Fibroblast of pulmonary artery (primary cell): ENCODE data around the gene RIMS1.

ENCODE experiments used
- DNase-seq: peaks from one replicate; pipeline ENCODE4 v3.0.0-alpha.2; 2010; ENCODE audit warnings: low read depth
- H3K4me3 ChIP-seq: replicated peaks from 2 replicates; pipeline ENCODE4 v1.5.1; 2011; ENCODE audit warnings: low read depth, mild to moderate bottlenecking, control low read depth, low read length, moderate library complexity
- TF ChIP-seq, protein P1 (sequence below): IDR thresholded peaks from 2 replicates; pipeline ENCODE4 v1.5.1; 2011; ENCODE audit warnings: mild to moderate bottlenecking, control low read depth, low read length, inconsistent platforms; ENCODE audit errors: missing control alignments

Gene RIMS1

DNA sequence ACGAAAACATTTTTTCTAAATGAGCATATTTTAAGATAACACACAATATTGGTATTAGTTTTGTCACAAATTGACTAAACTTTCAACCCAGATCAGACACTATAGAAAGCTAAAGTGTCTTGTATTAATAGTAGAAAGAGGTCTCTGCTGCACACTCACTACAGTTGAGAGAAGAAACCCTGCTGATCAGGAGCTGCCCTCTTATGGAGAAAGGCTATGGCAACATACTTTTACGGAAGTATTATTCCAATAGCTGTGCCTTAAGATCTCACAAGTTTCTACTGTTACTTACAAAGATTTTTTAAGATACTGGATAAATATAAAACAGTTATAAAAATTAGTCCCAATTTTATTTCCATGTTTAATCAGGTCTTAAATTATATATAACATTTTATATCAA is 155.7 kb downstream of the RIMS1 start:
- TF ChIP-seq, protein P1, sequence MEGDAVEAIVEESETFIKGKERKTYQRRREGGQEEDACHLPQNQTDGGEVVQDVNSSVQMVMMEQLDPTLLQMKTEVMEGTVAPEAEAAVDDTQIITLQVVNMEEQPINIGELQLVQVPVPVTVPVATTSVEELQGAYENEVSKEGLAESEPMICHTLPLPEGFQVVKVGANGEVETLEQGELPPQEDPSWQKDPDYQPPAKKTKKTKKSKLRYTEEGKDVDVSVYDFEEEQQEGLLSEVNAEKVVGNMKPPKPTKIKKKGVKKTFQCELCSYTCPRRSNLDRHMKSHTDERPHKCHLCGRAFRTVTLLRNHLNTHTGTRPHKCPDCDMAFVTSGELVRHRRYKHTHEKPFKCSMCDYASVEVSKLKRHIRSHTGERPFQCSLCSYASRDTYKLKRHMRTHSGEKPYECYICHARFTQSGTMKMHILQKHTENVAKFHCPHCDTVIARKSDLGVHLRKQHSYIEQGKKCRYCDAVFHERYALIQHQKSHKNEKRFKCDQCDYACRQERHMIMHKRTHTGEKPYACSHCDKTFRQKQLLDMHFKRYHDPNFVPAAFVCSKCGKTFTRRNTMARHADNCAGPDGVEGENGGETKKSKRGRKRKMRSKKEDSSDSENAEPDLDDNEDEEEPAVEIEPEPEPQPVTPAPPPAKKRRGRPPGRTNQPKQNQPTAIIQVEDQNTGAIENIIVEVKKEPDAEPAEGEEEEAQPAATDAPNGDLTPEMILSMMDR, result no peak
- no peak for DNase-seq
- H3K4me3 ChIP-seq, result no peak overlapping the region

DNA sequence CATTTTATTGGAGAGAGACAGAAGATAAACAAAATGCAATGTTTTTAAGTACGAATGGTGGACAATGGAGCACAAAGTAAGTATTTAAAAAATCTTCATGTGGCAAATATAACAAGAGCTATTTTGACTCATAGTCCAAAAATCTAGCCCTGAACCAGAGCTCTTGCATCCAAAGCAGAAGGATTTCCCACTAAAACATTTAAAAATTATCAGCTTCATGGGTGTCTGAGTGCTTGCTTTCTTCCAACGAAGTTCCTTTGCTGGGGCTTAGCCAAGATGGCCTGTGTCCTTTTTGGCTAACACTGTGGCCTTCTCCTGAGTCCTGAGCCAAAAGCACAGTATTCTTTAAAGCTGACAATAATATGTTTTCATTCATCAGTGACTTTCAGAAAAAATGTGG is 161.7 kb downstream of the RIMS1 start:
- TF ChIP-seq, protein P1, result no peak
- no peak overlapping the region for H3K4me3 ChIP-seq
- DNase-seq, result no peak

DNA sequence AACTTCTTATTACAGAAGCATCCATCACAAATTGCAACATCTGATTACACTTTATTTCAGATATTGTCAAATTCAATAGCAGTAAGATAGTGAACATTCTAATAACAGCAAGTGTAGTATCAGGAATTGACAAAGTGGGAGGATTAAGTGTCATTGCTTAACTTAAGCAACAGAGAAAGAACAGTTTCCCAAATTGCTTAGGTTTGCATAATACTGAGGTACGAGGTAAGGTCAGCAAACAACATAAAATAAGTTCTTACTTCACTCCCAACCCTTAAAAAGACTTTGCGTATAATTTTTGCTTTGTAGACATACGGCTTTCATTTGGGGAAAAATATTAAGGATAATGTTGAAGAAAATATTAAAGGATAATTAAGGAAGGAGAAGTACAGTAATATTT is 163.0 kb downstream of the RIMS1 start:
- TF ChIP-seq, protein P1, result no peak
- DNase-seq, result no peak
- no peak overlapping the region for H3K4me3 ChIP-seq

DNA sequence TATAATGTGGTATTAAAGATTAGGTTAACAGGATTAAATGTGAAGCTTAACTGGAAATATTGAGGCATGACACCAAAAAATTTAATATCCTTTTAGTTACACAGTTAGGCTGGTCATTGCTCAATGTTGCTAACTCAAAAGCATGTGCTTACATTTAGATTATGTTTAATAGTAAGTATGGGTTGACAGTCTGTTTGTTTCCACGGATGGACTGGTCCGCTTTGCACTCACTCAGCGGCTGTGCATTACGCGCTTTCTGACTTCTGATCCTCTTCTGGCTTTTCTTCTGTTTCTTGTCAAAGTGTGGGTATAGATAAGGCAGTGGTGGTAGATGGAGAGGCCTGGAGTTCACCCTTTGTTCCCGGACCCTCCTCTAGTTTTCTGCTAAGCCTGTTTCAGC is 174.9 kb downstream of the RIMS1 start:
- TF ChIP-seq, protein P1, result no peak

DNA sequence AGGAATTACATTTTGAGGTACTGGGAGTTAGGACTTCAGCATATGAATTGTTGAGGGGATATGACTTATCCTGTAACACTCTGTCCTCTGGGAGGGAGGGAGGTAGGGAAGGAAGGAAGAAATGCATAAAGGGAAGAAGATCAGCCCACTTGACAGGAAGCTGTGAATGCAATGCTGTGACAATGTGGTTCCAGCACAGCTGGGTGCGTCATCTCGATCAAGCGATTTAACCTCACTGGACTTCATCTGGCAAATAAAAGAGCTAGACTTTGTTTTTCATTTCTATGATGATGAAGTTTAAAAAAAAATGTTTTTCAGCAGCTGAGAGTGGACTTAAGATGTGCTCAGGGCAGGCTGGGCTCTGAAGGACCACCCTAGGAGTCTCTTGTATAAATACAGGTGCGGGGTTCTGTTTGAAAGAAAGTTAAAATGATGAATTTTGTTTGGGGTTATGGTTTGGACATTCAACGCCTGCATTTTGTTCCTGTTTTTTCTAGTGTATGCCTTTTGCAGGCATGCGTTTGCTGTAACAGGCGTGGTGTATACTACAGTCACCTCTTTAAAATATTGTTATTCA is 178.1 kb downstream of the RIMS1 start:
- no peak overlapping the region for H3K4me3 ChIP-seq
- TF ChIP-seq, protein P1, result no peak
- DNase-seq, result no peak

More for the DNA sequence above, 174.9 kb downstream of the RIMS1 start:
- no peak overlapping the region for H3K4me3 ChIP-seq
- no peak for DNase-seq

DNA sequence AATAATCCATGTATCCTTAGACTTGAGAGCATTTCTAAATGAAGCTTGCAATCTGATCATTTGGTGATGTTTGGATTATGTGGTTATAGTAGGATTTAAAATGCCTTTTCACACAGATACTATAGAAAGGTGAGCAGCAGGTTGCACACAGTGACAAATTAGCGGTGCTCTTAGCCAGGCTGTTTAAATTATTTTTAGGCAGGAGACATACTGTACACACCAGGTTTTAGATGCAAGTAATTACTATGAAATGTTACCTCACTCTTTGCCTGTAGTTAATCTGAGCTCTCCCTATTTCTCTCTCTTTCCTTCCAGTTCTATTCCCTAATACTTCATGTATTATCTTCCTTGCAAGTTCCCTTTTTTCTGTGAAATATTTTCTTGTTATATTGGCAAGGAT is 191.7 kb downstream of the RIMS1 start:
- no peak overlapping the region for H3K4me3 ChIP-seq
- DNase-seq, result no peak
- TF ChIP-seq, protein P1, result no peak

DNA sequence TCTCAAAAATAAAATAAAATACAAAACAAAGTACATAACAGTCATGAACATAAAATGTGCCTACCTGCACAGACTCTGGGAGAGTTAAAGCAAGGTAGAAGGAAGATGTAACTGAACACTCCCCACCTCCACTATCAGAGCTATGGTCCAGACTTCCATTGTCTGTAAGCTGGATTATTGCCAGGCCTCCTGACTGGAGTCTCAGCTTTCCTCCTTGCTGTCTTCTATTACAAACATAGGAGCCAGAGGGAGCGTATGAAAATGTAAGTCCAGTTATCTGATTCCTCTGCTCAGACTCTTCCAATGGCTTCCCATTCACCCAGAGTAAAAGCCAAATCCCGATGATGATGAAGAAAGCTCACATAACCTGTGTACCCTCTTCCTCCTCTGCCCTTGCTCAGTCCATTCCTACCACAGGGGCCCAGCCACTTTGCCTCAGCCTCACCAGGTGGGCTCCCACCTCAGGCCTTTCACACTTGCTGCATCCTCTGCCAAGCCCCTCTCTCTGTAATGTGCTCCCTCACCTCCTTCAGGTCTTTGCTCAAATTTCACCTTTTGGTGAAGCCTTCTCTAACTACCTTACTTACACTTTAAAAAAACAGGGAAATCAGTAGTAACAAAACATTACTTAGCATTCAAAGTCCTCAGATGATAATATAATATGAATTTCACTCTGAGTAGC is 194.1 kb downstream of the RIMS1 start:
- H3K4me3 ChIP-seq, result no peak overlapping the region
- TF ChIP-seq, protein P1, result no peak
- peak; percentile 4 for DNase-seq
